ENCODE measurements around the gene FGF21.
"Not testable (repeated sequence)": the region's sequence is repeated elsewhere in the genome, so short reads cannot be mapped to it uniquely, and the experiment has no call there.

The FGF21 gene

GRCh38 chr19:48756686-48757085 lies 1.4 kb downstream of the FGF21 start:
- H3K4me3 ChIP-seq (ENCODE audit: low read length) = no peak overlapping the region
- no peak for DNase-seq (ENCODE audit: low read depth)
- no peak for TF ChIP-seq CTCF (conservative IDR thresholded peaks at IDR 0.05; ENCODE audit: low read depth, low read length)

GRCh38 chr19:48757089-48757675 lies 1.9 kb downstream of the FGF21 start:
- TF ChIP-seq CTCF (conservative IDR thresholded peaks at IDR 0.05; ENCODE audit: low read depth, low read length) = no peak
- DNase-seq (ENCODE audit: low read depth) = no peak
- no peak overlapping the region for H3K4me3 ChIP-seq (ENCODE audit: low read length)

DNA sequence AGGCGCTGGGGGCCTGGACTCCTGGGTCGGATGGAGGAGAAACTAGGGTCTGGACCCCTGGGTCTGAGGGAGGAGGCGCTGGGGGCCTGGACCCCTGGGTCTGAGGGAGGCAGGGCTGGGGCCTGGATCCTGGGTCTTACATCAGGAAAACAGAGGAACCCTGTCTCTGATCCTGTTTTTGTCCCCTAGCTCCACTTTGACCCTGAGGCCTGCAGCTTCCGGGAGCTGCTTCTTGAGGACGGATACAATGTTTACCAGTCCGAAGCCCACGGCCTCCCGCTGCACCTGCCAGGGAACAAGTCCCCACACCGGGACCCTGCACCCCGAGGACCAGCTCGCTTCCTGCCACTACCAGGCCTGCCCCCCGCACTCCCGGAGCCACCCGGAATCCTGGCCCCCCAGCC lies 2.4 kb downstream of the FGF21 start:
- no peak overlapping the region for H3K4me3 ChIP-seq (ENCODE audit: low read length)
- no peak for TF ChIP-seq CTCF (conservative IDR thresholded peaks at IDR 0.05; ENCODE audit: low read depth, low read length)
- DNase-seq (ENCODE audit: low read depth) = no peak

- no peak for TF ChIP-seq CTCF (conservative IDR thresholded peaks at IDR 0.05; ENCODE audit: low read depth, low read length)
- no peak overlapping the region for H3K4me3 ChIP-seq (ENCODE audit: low read length)
- DNase-seq (ENCODE audit: low read depth) = no peak
These were observed 5.3 kb downstream of the FGF21 start for GRCh38 chr19:48760504-48761205.

DNA sequence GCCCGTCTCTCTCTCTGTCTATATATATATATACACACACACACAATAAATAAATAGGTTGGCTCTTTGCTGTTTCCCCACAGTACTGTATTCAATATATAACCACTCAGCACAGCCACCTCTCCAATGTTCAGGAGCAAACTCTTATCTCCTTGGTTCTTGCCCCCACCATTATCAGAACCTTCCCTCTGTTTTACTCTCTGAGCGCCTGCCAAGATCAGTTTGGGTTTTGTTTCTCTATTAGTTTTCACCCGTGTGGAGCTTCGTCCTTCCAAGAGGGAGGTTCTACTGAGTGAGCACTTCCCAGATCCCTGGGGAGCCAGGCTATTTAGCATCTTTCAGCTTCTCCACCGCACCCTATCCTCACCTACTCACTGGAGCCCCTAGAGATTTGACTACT lies 10.5 kb downstream of the FGF21 start:
- H3K4me3 ChIP-seq (ENCODE audit: low read length); DNase-seq (ENCODE audit: low read depth): not testable (repeated sequence)

- not testable (repeated sequence) for H3K4me3 ChIP-seq (ENCODE audit: low read length)
These were observed 12.9 kb downstream of the FGF21 start for GRCh38 chr19:48768171-48768753.

DNA sequence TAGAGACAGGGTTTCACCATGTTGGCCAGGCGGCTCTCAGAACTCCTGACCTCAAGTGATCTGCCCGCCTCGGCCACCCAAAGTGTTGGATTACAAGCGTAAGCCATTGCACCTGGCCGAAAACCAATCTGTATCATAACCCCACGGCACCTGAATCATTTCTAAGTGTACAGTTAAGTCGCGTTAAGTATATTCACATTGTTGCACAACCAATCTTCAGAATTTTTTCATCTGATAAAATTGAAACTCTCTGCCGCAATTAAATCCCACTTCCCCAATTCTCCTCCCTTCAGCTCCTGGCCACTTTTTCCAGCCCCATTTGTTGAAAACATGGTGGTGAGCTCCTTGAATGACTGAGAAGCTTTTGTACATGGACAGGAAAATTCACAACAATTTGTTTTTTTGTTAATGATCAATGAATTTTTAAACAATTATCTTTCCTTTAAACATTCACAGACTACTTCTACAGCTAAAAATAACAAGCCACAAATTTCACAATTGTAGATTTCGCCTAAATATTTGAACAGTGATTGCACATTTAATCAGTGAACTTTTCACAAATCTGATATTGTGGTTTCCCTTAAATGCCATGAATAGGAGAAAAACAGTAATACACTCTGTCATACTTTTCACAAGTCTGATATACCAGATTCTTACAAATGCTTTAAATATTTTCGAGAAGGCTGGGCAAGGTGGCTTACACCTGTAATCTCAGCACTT lies 13.8 kb downstream of the FGF21 start:
- H3K4me3 ChIP-seq (ENCODE audit: low read length) = no peak overlapping the region
- no peak for DNase-seq (ENCODE audit: low read depth)
- TF ChIP-seq CTCF (conservative IDR thresholded peaks at IDR 0.05; ENCODE audit: low read depth, low read length) = no peak

More at GRCh38 chr19:48768171-48768753, 12.9 kb downstream of the FGF21 start:
- not testable (repeated sequence) for DNase-seq (ENCODE audit: low read depth)

Measured in retinal pigment epithelial cell (primary cell).